Colon (tissue), 2 donors: Measurements from ENCODE around the gene MEFV.
"Not testable (repeated sequence)": the region's sequence is repeated elsewhere in the genome, so short reads cannot be mapped to it uniquely, and the experiment has no call there.

ENCODE experiments used
- FAIRE-seq: peaks from 2 replicates; lab custom pipeline; 2012; peaks lifted over from hg19 to GRCh38; lab: Jason Lieb, UNC
- donor health status: control.
- donor health status: control.

The MEFV gene, protein sequence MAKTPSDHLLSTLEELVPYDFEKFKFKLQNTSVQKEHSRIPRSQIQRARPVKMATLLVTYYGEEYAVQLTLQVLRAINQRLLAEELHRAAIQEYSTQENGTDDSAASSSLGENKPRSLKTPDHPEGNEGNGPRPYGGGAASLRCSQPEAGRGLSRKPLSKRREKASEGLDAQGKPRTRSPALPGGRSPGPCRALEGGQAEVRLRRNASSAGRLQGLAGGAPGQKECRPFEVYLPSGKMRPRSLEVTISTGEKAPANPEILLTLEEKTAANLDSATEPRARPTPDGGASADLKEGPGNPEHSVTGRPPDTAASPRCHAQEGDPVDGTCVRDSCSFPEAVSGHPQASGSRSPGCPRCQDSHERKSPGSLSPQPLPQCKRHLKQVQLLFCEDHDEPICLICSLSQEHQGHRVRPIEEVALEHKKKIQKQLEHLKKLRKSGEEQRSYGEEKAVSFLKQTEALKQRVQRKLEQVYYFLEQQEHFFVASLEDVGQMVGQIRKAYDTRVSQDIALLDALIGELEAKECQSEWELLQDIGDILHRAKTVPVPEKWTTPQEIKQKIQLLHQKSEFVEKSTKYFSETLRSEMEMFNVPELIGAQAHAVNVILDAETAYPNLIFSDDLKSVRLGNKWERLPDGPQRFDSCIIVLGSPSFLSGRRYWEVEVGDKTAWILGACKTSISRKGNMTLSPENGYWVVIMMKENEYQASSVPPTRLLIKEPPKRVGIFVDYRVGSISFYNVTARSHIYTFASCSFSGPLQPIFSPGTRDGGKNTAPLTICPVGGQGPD

DNA sequence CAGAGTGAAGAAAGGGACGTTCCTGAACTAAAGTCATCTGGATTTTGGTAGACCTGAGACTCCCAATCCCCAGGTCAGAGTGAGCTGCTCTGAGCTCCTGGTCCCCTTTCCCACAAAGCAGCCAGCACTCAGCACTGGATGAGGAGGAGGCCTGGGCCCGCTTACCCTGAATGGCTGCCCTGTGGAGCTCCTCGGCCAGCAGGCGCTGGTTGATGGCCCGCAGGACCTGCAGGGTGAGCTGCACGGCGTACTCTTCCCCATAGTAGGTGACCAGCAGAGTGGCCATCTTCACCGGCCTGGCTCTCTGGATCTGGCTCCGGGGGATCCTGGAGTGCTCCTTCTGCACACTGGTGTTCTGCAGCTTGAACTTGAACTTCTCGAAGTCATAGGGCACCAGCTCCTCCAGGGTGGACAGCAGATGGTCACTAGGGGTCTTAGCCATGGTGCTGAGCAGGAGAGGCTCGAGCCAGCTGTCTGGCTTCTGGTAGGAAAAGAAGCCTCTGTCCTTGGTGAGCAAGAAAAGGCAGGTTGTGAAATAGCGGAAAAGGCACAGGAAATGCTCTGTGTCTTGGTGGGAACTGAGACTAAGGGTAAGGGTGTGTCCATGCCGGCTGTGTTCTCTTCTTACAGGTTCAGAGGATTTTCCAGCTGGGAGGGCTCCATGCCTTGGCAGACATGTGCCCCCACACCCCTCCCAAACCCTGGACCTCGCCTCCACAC lies at the start of gene MEFV:
Gene MEFV (minus strand): TSS at position 488 of the 720 bp plus-strand sequence. CDS start 46 bp downstream, at position 442.
- no peak for FAIRE-seq

DNA sequence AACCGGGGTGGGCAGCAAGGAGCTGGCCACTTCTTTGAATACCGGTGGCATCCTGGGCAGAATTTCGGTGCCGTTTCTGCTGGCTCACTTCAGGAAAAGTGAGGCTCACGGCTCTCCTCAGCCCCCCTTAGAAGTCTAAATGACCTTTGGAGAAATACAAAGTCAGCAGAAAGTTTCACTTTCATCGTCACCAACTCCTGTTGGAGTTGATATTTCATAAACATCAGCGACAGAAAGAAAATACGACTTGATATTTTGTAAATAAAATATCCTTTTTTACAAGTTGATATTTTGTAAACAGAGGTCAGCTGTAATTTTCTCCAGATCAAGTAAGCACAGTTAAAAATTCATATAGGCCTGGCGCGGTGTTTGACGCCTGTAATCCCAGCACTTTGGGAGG lies 49.6 kb upstream of the MEFV start:
- no peak for FAIRE-seq

- no peak for FAIRE-seq
Observed at GRCh38 chr16:3305109-3306068, 49.0 kb upstream of the MEFV start, which contains the start of the genes TIGD7 and ZNF75A. TSS of gene TIGD7 (minus strand) at chr16:3305430. CDS start at chr16:3300614, 4,816 bp downstream. TSS of gene ZNF75A (plus strand) at chr16:3305497. CDS start at chr16:3308429, 2,932 bp downstream.

DNA sequence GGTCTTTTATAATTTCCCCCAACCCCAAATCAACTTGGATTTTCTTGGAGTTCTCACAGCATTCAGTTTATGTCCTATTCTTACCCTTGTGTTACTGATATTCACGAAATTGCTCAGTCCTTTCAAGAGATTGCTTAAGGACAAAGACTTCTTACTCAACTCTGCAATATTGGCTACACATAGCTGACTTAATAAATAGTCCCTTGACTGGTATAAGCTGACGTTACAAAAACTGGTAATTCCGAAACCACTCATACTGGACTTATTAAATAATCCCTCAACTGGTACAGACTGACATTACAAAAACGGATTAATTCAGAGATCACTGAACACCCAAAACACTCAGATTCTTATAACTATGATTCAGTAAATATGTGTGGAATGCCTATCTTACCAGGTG lies 47.9 kb upstream of the MEFV start:
- FAIRE-seq, result no peak

- no peak for FAIRE-seq
Observed at GRCh38 chr16:3295783-3296182, 39.4 kb upstream of the MEFV start.

GRCh38 chr16:3295209-3295608 lies 38.8 kb upstream of the MEFV start:
- no peak for FAIRE-seq

DNA sequence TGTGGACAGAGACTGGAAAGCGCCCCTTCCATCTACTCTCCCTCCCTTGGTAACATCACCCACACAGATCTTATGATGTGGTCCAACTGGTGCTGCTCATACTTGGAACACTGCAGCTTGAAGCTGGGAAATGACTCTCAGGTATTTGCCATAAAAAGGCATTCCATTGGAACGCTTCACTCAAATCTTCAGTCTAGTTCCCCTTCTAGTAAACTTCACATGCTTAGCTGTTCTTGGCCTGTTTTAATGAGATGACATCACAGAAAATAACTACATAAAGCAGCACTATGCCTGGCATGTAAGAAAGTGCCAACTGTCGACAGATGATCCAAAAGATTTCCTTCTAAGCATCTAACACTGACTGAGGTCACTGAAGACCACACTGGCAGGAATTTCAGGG lies 36.2 kb upstream of the MEFV start:
- FAIRE-seq, result no peak

DNA sequence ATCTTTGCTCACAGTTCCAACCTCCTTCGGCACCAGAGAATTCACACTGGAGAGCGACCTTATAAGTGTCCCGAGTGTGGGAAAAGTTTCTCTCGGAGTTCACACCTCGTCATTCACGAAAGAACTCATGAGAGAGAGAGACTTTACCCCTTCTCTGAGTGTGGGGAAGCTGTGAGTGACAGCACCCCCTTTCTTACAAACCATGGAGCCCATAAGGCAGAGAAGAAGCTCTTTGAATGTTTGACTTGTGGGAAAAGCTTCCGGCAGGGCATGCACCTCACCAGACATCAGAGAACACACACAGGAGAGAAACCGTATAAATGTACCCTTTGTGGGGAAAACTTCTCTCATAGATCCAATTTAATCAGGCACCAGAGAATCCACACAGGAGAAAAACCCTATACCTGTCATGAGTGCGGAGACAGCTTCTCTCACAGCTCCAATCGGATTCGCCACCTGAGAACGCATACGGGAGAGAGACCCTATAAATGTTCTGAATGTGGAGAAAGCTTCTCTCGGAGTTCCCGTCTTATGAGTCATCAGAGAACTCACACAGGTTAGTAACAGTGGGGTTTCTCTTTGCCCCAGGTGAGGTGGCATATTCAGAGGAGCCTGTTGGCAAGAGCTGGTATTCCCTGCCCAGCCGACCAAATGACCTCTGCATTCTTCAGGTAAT lies 33.7 kb upstream of the MEFV start:
- FAIRE-seq, result no peak

DNA sequence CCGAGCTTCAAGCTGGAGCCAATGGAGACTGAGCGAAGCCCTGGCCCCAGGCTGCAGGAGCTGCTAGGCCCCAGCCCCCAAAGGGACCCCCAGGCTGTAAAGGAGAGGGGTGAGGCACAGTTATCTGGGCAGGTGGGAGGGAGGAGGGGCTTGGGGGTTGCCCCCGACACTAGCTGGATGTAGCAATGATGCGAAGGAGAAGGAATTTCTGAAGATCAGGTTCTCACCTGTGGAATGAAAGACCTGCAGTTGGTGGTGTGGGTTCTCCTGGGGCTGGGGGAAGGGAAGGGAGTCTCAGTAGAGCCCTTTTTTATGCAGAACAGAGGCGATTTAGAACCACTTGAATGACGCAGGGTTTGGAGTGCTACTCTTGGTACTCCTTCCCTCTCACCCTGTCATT lies 28.7 kb upstream of the MEFV start:
- no peak for FAIRE-seq

- FAIRE-seq, result no peak
Observed at GRCh38 chr16:3283543-3284447, 27.4 kb upstream of the MEFV start.

DNA sequence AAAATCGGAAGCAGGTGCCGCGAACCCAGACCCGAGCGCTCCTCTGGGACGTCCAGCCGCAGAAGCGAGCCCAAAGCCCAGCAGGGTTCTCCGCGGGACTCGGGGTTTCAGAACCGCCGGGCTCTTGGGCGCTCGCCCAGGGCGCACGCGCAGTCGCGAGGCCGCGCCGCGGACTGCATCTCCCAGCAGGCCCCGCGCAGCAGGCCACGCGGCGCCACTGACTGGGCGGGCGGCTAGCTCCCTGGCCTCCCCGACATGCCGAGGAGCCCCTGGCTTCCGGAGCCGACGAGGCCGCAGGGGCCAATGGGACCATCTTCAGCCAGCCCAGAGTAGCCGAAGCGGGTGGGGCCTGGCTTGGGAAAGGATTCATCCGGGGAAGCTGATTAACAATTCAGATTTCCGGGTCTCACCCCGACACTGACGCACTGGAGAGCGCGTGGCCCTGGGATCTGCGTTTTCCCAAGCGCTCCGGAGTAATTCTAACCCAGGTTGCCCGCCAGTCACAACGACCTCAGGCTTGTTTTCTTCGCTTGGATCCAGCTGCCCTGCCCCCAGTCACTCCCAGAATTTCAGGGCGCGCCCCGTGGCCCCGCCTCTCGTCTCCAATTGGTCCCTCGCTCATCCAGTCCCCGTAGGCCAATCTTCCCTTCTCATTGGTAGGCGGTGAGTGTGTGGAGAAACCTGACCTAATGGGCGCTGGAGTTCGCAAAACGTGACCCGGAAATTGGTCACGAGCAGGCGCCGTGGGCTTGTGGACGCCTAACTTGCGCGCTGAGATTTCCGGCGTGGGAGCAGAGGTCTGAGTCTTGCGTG lies 26.5 kb upstream of the MEFV start, which contains the start of gene ZNF263:
Gene ZNF263 (plus strand): TSS at position 762 of the 813 bp plus-strand sequence. CDS start 328 bp downstream, outside the sequence.
- FAIRE-seq, result no peak

DNA sequence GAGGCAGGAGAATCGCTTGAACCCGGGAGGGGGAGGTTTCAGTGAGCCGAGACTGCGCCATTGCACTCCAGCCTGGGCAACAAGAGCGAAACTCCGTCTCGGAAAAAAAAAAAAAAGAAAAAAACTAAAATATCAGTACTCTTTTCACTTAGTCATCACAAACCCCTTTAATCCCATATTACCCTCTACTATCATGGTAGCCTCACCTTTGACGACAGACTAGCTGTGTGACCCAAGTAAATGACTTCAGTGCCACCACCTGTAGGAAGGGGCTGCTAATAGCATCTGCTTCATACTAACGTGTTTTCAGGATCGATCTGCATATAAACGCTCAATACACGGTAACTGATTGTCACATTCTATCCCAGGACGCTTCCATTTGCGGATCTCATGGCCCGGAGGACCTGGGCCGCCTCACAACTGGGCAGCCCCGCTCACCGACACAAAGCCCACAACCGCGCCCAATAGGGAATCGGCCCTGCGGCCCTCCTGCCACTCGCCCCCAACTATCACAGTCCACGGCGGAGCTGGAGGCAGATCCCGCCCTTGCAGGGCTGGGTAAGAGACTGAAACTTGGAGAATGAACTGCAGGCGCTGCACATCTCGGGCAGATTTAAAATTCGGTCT lies 25.8 kb upstream of the MEFV start:
- no peak for FAIRE-seq

DNA sequence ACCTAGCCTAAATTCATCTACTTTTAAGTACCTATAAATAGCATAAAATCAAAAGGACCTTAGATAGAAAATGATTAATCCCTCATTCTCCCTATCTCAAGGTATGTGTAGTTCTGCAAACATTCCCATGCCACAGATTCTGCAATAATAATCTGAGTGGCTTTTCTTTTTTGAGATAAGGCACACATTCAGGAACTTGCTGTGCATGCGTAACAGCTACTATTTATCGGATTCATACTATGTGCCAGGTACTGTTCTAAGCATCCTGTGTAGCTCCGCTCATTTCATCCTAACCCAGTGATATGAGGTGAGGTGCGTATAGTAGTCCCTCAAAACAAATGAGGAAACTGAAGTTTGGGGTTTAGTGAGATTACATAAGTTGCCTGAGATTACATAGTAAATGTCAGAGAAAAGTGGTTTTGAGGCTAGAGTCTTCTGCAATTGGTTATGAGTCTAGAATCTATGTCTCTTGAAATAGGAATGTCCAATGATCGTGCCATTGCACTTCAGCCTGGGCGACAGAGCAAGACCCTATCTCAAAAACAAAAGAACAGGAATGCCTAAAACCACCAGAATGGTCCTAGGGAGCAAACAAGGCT lies 24.9 kb upstream of the MEFV start:
- no peak for FAIRE-seq

DNA sequence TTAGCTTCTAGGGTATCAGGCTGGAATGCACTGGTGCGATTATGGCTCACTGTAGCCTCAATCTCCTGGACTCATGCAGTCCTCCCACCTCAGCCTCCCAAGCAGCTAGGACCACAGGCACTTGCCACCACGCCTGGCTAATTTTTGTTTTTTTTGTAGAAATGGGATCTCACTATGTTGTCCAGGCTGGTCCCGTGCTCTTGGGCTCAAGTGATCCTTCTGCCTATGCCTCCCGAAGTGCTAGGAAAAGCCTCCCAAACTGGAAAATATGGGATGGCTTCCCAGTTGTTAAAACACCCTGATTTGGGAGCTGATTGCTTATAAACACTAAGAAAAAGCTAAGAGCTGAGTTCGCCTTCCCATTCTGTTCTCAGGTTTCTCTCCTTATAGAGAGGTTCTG lies 20.2 kb upstream of the MEFV start:
- no peak for FAIRE-seq

DNA sequence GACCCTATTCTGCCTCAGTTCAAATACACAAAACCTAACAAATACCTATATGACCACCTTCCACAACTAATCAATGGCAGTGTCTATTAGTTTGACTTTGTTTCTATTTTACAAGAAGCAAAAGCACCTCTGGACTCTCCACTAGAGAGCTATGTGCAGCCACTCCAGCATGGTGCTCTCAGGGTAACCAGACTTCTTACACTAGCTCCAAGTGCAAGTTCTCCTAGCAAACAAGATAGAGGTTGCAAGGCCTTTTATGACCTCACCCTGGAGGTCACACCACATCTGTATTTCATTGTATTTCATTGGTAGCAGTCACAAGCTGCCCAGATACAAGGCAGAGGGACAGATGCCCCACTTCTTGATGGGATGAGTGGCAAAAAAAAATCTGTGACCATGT lies 18.5 kb upstream of the MEFV start:
- FAIRE-seq, result no peak

GRCh38 chr16:3274490-3274889 lies 18.1 kb upstream of the MEFV start:
- no peak for FAIRE-seq

GRCh38 chr16:3271281-3271680 lies 14.8 kb upstream of the MEFV start:
- FAIRE-seq, result not testable (repeated sequence)

- FAIRE-seq, result not testable (repeated sequence)
Observed at GRCh38 chr16:3270718-3271117, 14.3 kb upstream of the MEFV start.
